GM23338 (cell line): ENCODE results near the gene MUC5B. TPM values are rescaled to one million over a fixed set of nuclear protein-coding genes. Genes with fewer than 3 reads are reported as not detected.

Experiments
- ATAC-seq: fragments of 200-7000 bp; cut with Tn5 transposase; 3 replicates; pipeline ENCODE4 v1.9.1; 2020
- DNase-seq: peaks from one replicate; pipeline ENCODE4 v3.0.0-alpha.2; 2015; ENCODE audit warnings: low spot score
- H2AFZ ChIP-seq: fragments of 200-600 bp; sonication (generic); 2 replicates; pipeline ENCODE4 v1.8.0; 2016; ENCODE audit warnings: antibody characterized with exemption, mild to moderate bottlenecking, moderate library complexity
- H3F3A ChIP-seq: fragments of 200-600 bp; sonication (generic); replicated peaks from 2 replicates; pipeline ENCODE4 v1.8.0; 2017; ENCODE audit warnings: antibody characterized with exemption, mixed run types, low read depth
- H3K27ac ChIP-seq: fragments of 200-600 bp; sonication (generic); 2 replicates; pipeline ENCODE4 v1.6.1; 2016; ENCODE audit warnings: low read depth
- H3K27me3 ChIP-seq: fragments of 200-600 bp; sonication (generic); 2 replicates; pipeline ENCODE4 v1.8.0; 2016; ENCODE audit warnings: mild to moderate bottlenecking, mixed run types, moderate library complexity; ENCODE audit not compliant: insufficient read depth
- H3K36me3 ChIP-seq: fragments of 200-600 bp; sonication (generic); 2 replicates; pipeline ENCODE4 v1.8.0; 2016; ENCODE audit warnings: mild to moderate bottlenecking; ENCODE audit not compliant: insufficient read depth
- H3K4me1 ChIP-seq: fragments of 200-600 bp; sonication (generic); 2 replicates; pipeline ENCODE4 v1.8.0; 2016; ENCODE audit warnings: mild to moderate bottlenecking, moderate library complexity; ENCODE audit not compliant: insufficient read depth
- H3K4me2 ChIP-seq: fragments of 200-600 bp; sonication (generic); 2 replicates; pipeline ENCODE4 v1.7.1; 2017; ENCODE audit warnings: mixed run types
- H3K4me3 ChIP-seq: fragments of 200-600 bp; sonication (generic); 2 replicates; pipeline ENCODE4 v1.6.1; 2016; ENCODE audit warnings: mixed run types
- H3K79me2 ChIP-seq: fragments of 200-600 bp; sonication (generic); replicated peaks from 2 replicates; pipeline ENCODE4 v1.8.0; 2017; ENCODE audit warnings: mild to moderate bottlenecking; ENCODE audit not compliant: insufficient read depth
- H3K9me2 ChIP-seq: fragments of 200-600 bp; sonication (generic); 2 replicates; pipeline ENCODE4 v1.8.0; 2017; ENCODE audit not compliant: insufficient read depth
- H4K20me1 ChIP-seq: fragments of 200-600 bp; sonication (generic); replicated peaks from 2 replicates; pipeline ENCODE4 v1.8.0; 2017; ENCODE audit warnings: mild to moderate bottlenecking; ENCODE audit not compliant: insufficient read depth
- H3K27ac Mint-ChIP-seq: 2 replicates; pipeline ENCODE4 v1.8.0; 2020; ENCODE audit warnings: inconsistent platforms, mild to moderate bottlenecking, moderate library complexity, mixed read lengths
- H3K27me3 Mint-ChIP-seq: 3 replicates; pipeline ENCODE4 v1.8.0; 2022; ENCODE audit warnings: low read depth, mild to moderate bottlenecking, moderate library complexity, mixed read lengths, inconsistent platforms; ENCODE audit not compliant: insufficient read depth, poor library complexity
- H3K36me3 Mint-ChIP-seq: 3 replicates; pipeline ENCODE4 v1.8.0; 2021; ENCODE audit warnings: low read depth, mild to moderate bottlenecking, inconsistent platforms, moderate library complexity, mixed read lengths
- H3K4me1 Mint-ChIP-seq: 3 replicates; pipeline ENCODE4 v1.8.0; 2020; ENCODE audit warnings: mild to moderate bottlenecking, inconsistent platforms, mixed read lengths
- H3K4me3 Mint-ChIP-seq: 3 replicates; pipeline ENCODE4 v1.8.0; 2021; ENCODE audit warnings: moderate library complexity, mild to moderate bottlenecking, inconsistent platforms, mixed read lengths
- H3K9me3 Mint-ChIP-seq: 3 replicates; pipeline ENCODE4 v1.8.0; 2020; ENCODE audit warnings: moderate library complexity, mild to moderate bottlenecking, inconsistent platforms, mixed read lengths
- CREB1 ChIP-seq: fragments of 250-450 bp; sonication (Bioruptor Pico); IDR thresholded peaks from 2 replicates; pipeline ENCODE4 v1.5.0; 2020; ENCODE audit warnings: low read depth, mild to moderate bottlenecking, moderate library complexity
- ETS1 ChIP-seq: IDR thresholded peaks from 2 replicates; pipeline ENCODE4 v1.6.1; 2016; ENCODE audit warnings: antibody characterized with exemption
- EZH2 ChIP-seq: fragments of 200-600 bp; sonication (generic); IDR thresholded peaks from one replicate; pipeline ENCODE4 v1.8.0; 2017; ENCODE audit warnings: antibody characterized with exemption, mild to moderate bottlenecking, low read depth; ENCODE audit not compliant: unreplicated experiment
- EZH2phosphoT487 ChIP-seq: fragments of 200-600 bp; sonication (generic); IDR thresholded peaks from one replicate; pipeline ENCODE4 v1.8.1; 2018; ENCODE audit warnings: antibody characterized with exemption; ENCODE audit not compliant: unreplicated experiment
- JUNB ChIP-seq: IDR thresholded peaks from one replicate; pipeline ENCODE4 v1.6.1; 2016; ENCODE audit warnings: antibody characterized with exemption; ENCODE audit not compliant: unreplicated experiment
- NANOG ChIP-seq: IDR thresholded peaks from 2 replicates; pipeline ENCODE4 v1.6.1; 2016; ENCODE audit warnings: antibody characterized with exemption, borderline replicate concordance
- POLR2AphosphoS5 ChIP-seq: IDR thresholded peaks from 2 replicates; pipeline ENCODE4 v1.6.1; 2016; ENCODE audit warnings: antibody characterized with exemption, low read depth
- REST ChIP-seq: IDR thresholded peaks from one replicate; pipeline ENCODE4 v1.6.1; 2018; ENCODE audit warnings: antibody characterized with exemption; ENCODE audit not compliant: unreplicated experiment
- STAT1 ChIP-seq: IDR thresholded peaks from one replicate; pipeline ENCODE4 v1.6.1; 2016; ENCODE audit warnings: antibody characterized with exemption; ENCODE audit not compliant: unreplicated experiment
- ZNF114 ChIP-seq: fragments of 250-450 bp; sonication (Bioruptor Pico); IDR thresholded peaks from 2 replicates; pipeline ENCODE4 v1.5.0; 2020; ENCODE audit warnings: mild to moderate bottlenecking, moderate library complexity
- ZNF331 ChIP-seq: fragments of 250-450 bp; sonication (Bioruptor Pico); IDR thresholded peaks from 2 replicates; pipeline ENCODE4 v1.5.0; 2020; ENCODE audit warnings: low read depth, mild to moderate bottlenecking, moderate library complexity
- ZNF462 ChIP-seq: fragments of 250-450 bp; sonication (Bioruptor Pico); IDR thresholded peaks from 2 replicates; pipeline ENCODE4 v1.5.0; 2020; ENCODE audit warnings: mild to moderate bottlenecking, moderate library complexity
- polyA plus RNA-seq: library from polyadenylated mRNA; unstranded; fragments of >200 nt; fragmentation: Nextera tagmentation; extraction: Ambion mirVana; gene quantifications from 2 replicates; pipeline ENCODE4 v1.2.1, GENCODE V29; 2016
- total RNA-seq: library from RNA; depleted of rRNA; stranded (reverse); fragments of >200 nt; shearing (Covaris generic); gene quantifications from 2 replicates; pipeline ENCODE4 v1.2.3, GENCODE V29; 2014
- TF ChIP-seq, protein P1 (sequence below), 2 experiments: fragments of 200-600 bp in 1 of 2; sonication (generic) in 1 of 2; conservative IDR thresholded peaks; 2 replicates each; pipeline versions ENCODE4 v1.5.1 to v1.6.1; 2016 to 2017; ENCODE audit warnings: antibody characterized with exemption in 2 of 2, low read depth in 2 of 2, mild to moderate bottlenecking in 2 of 2, moderate library complexity in 1 of 2

Gene MUC5B
- total and polyA plus RNA-seq, 2 experiments from 2014 or later, result 0.18 to 0.90 TPM

- H3K4me2 ChIP-seq, result no peak overlapping the region
- H3K4me3 Mint-ChIP-seq, result no peak overlapping the region
- no peaks in the 10 kb centered on the region; the same call in 2 of the 3 replicates for H3K9me3 Mint-ChIP-seq
- H3K27me3 ChIP-seq, result no peaks in the 10 kb centered on the region
- H2AFZ ChIP-seq, result no peak overlapping the region
- 0 out of 2 replicates have a peak, but pooled peaks cover 5% of the 10 kb centered on the region for H3K4me1 ChIP-seq
- H4K20me1 ChIP-seq, result no peaks in the 10 kb centered on the region; the same call in 1 of the 2 replicates
- peaks cover 31% of the 10 kb centered on the region for H3K4me1 Mint-ChIP-seq
- no peak for DNase-seq
- no peaks in the 10 kb centered on the region for H3F3A ChIP-seq
- no peaks in the 10 kb centered on the region for H3K9me2 ChIP-seq
- peaks cover 3% of the 10 kb centered on the region for H3K27me3 Mint-ChIP-seq
- no peak for ATAC-seq
- TF ChIP-seq ZNF331 (CRISPR knock-in tag), result no peak
- no peak for TF ChIP-seq EZH2
- no peak for TF ChIP-seq ZNF462 (CRISPR knock-in tag)
- no peak for TF ChIP-seq ZNF114 (CRISPR knock-in tag)
- no peak for TF ChIP-seq JUNB
- TF ChIP-seq STAT1, result no peak
- no peak for TF ChIP-seq REST
- no peak for TF ChIP-seq CREB1 (CRISPR knock-in tag)
- TF ChIP-seq ETS1, result no peak
- no peak for TF ChIP-seq POLR2AphosphoS5
- no peak for TF ChIP-seq NANOG
- TF ChIP-seq, protein P1, sequence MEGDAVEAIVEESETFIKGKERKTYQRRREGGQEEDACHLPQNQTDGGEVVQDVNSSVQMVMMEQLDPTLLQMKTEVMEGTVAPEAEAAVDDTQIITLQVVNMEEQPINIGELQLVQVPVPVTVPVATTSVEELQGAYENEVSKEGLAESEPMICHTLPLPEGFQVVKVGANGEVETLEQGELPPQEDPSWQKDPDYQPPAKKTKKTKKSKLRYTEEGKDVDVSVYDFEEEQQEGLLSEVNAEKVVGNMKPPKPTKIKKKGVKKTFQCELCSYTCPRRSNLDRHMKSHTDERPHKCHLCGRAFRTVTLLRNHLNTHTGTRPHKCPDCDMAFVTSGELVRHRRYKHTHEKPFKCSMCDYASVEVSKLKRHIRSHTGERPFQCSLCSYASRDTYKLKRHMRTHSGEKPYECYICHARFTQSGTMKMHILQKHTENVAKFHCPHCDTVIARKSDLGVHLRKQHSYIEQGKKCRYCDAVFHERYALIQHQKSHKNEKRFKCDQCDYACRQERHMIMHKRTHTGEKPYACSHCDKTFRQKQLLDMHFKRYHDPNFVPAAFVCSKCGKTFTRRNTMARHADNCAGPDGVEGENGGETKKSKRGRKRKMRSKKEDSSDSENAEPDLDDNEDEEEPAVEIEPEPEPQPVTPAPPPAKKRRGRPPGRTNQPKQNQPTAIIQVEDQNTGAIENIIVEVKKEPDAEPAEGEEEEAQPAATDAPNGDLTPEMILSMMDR (conservative IDR thresholded peaks at IDR 0.05; ENCODE audit: low read depth in 2 of 2), result no peak
- no peak for TF ChIP-seq EZH2phosphoT487
- H3K79me2 ChIP-seq, result peaks cover 80% of the 10 kb centered on the region
- H3K36me3 Mint-ChIP-seq, result no peaks in the 10 kb centered on the region
- no peak overlapping the region for H3K4me3 ChIP-seq
- no peak overlapping the region for H3K27ac ChIP-seq
- no peak overlapping the region for H3K27ac Mint-ChIP-seq
- no peaks in the 10 kb centered on the region for H3K36me3 ChIP-seq
Measured at GRCh38 chr11:1301220-1302000, 78.5 kb downstream of the MUC5B start.
